IPS DF 4.7 (cell line): Measurements from ENCODE around the gene BTBD2.

Experiments used
- DNase-seq: peaks from one replicate; pipeline ENCODE4 v3.0.0-alpha.2; 2013; ENCODE audit warnings: low spot score; ENCODE audit errors: extremely low read depth

BTBD2 gene

GRCh38 chr19:2015608-2015950, at the start of gene BTBD2:
Gene BTBD2 (minus strand): TSS chr19:2015714. CDS start chr19:2015703, 11 bp downstream.
- no peak for DNase-seq

GRCh38 chr19:2064788-2065524, 49.4 kb upstream of the BTBD2 start:
- no peak for DNase-seq

- DNase-seq: no peak
These were observed 48.9 kb upstream of the BTBD2 start for GRCh38 chr19:2064395-2064787.

- DNase-seq: no peak
These were observed 48.3 kb upstream of the BTBD2 start for GRCh38 chr19:2063824-2064223.

- DNase-seq: no peak
These were observed 47.3 kb upstream of the BTBD2 start for GRCh38 chr19:2062770-2063169.

- DNase-seq: no peak
These were observed 46.8 kb upstream of the BTBD2 start for GRCh38 chr19:2062389-2062729.

GRCh38 chr19:2061495-2062388, 46.2 kb upstream of the BTBD2 start:
- DNase-seq: no peak

GRCh38 chr19:2060884-2061494, 45.5 kb upstream of the BTBD2 start:
- DNase-seq: no peak

- DNase-seq: no peak
These were observed 44.1 kb upstream of the BTBD2 start for GRCh38 chr19:2059422-2060201.

GRCh38 chr19:2058570-2059421, 43.3 kb upstream of the BTBD2 start:
- no peak for DNase-seq

- no peak for DNase-seq
These were observed 42.3 kb upstream of the BTBD2 start for GRCh38 chr19:2057484-2058469.

GRCh38 chr19:2056837-2057192, 41.3 kb upstream of the BTBD2 start:
- no peak for DNase-seq

- DNase-seq: no peak
These were observed 40.7 kb upstream of the BTBD2 start for GRCh38 chr19:2055931-2056836.

GRCh38 chr19:2054763-2055162, 39.2 kb upstream of the BTBD2 start:
- DNase-seq: no peak

GRCh38 chr19:2053601-2054389, 38.3 kb upstream of the BTBD2 start:
- no peak for DNase-seq

GRCh38 chr19:2051773-2052704, 36.5 kb upstream of the BTBD2 start:
- no peak for DNase-seq
